Left lung (tissue), 10 donors: ENCODE results near the gene ALPG. TPM values are rescaled to one million over a fixed set of nuclear protein-coding genes. Genes with fewer than 3 reads are reported as not detected.
"Not testable (repeated sequence)": the region's sequence is repeated elsewhere in the genome, so short reads cannot be mapped to it uniquely, and the experiment has no call there.

Experiments
- ATAC-seq: fragments of 200-7000 bp; cut with Tn5 transposase; one replicate; pipeline ENCODE4 v1.9.1; 2020; ENCODE audit warnings: moderate library complexity
- DNase-seq, 4 donors: peaks; one replicate each; pipeline ENCODE4 v3.0.0-alpha.2; 2013 to 2020
- H3K27ac ChIP-seq, 2 donors: fragments of 200-600 bp; sonication (generic) in 1 of 2; one replicate each; pipeline versions ENCODE4 v1.5.0 to v1.8.0; 2020 to 2021
- H3K27me3 ChIP-seq, 2 donors: fragments of 200-600 bp; sonication (generic) in 1 of 2; one replicate each; pipeline versions ENCODE4 v1.5.0 to v1.8.0; 2020 to 2021
- H3K36me3 ChIP-seq, 2 donors: fragments of 200-600 bp; sonication (generic) in 1 of 2; one replicate each; pipeline versions ENCODE4 v1.5.0 to v1.8.0; 2020 to 2021
- H3K4me1 ChIP-seq, 2 donors: fragments of 200-600 bp; one replicate each; pipeline ENCODE4 v1.8.0; 2021
- H3K4me3 ChIP-seq, 2 donors: fragments of 200-600 bp; sonication (generic) in 1 of 2; one replicate each; pipeline versions ENCODE4 v1.5.0 to v1.8.0; 2020 to 2021; ENCODE audit warnings: mild to moderate bottlenecking in 1 of 2
- H3K9me3 ChIP-seq, 2 donors: fragments of 200-600 bp; sonication (generic) in 1 of 2; one replicate each; pipeline versions ENCODE4 v1.5.0 to v1.8.0; 2020 to 2021
- CTCF ChIP-seq, 2 donors: fragments of 200-600 bp; sonication (generic) in 1 of 2; IDR thresholded peaks; one replicate each; pipeline versions ENCODE4 v1.5.0 to v1.8.0; 2021; ENCODE audit warnings: antibody characterized with exemption in 2 of 2
- intact Hi-C, 2 donors: fragments of 100-400 bp; cut with DNase I; formaldehyde crosslinking; loops; one replicate each; pipeline versions ENCODE4 v1.11.2 to v1.14.2; 2022
- polyA plus RNA-seq, 6 donors: library from polyadenylated mRNA; unstranded; fragments of 120-200 nt; gene quantifications; one replicate each; pipeline ENCODE4 v1.2.1, GENCODE V29; 2013; ENCODE audit not compliant: insufficient read length in 6 of 6
- total RNA-seq, 2 donors: library from RNA; stranded (reverse); fragmentation: NEBNext Ultra II Directional; extraction: Animal tissue kit (Norgen Biotek cat#: 25700); gene quantifications; one replicate each; pipeline ENCODE4 v1.2.1, GENCODE V29; 2021
- donor health status: DM: no; HTN: yes; CAD: no.
- donor health status: DM: no; HTN: no; CAD: no.

The ALPG gene
- total and polyA plus RNA-seq, 8 donors: 0.08 to 0.16 TPM; not detected in 6

GRCh38 chr2:232387451-232388171, 19.0 kb upstream of the ALPG start:
- peaks cover 48 to 88% of the 10 kb centered on the region in 2 donors for H3K27me3 ChIP-seq
- ATAC-seq (peak; percentile 5), DNase-seq (no peak)
- H3K27ac ChIP-seq: peak overlapping the region in 1 of 2 donors; percentile 41
- no peaks in the 10 kb centered on the region for H3K9me3 ChIP-seq
- H3K4me3 ChIP-seq: peak overlapping the region in 1 of 2 donors; percentile 28
- no peaks in the 10 kb centered on the region for H3K36me3 ChIP-seq
- TF ChIP-seq CTCF (IDR thresholded peaks at IDR 0.05): no peak
- H3K4me1 ChIP-seq: peaks cover 0 to 6% of the 10 kb centered on the region in 2 donors
- intact Hi-C loops: no loop called here

GRCh38 chr2:232388324-232388891, 18.2 kb upstream of the ALPG start:
- H3K4me1 ChIP-seq: peaks cover 0 to 6% of the 10 kb centered on the region in 2 donors
- intact Hi-C loops: no loop called here
- ATAC-seq: no peak
- H3K27me3 ChIP-seq: peaks cover 48 to 80% of the 10 kb centered on the region in 2 donors
- H3K9me3 ChIP-seq: no peaks in the 10 kb centered on the region
- H3K4me3 ChIP-seq: peak overlapping the region in 1 of 2 donors; percentile 13
- H3K36me3 ChIP-seq: no peaks in the 10 kb centered on the region
- no peak for TF ChIP-seq CTCF (IDR thresholded peaks at IDR 0.05)
- no peak overlapping the region for H3K27ac ChIP-seq
- peak in 1 of 4 donors; percentile 78 for DNase-seq

- no peak for TF ChIP-seq CTCF (IDR thresholded peaks at IDR 0.05)
- peaks cover 48 to 76% of the 10 kb centered on the region in 2 donors for H3K27me3 ChIP-seq
- no peaks in the 10 kb centered on the region for H3K9me3 ChIP-seq
Observed at GRCh38 chr2:232389327-232389726, 17.3 kb upstream of the ALPG start.

GRCh38 chr2:232390661-232391060, 16.0 kb upstream of the ALPG start:
- no peaks in the 10 kb centered on the region for H3K36me3 ChIP-seq
- peaks cover 42 to 73% of the 10 kb centered on the region in 2 donors for H3K27me3 ChIP-seq
- peaks cover 0 to 6% of the 10 kb centered on the region in 2 donors for H3K4me1 ChIP-seq
- H3K27ac ChIP-seq: no peak overlapping the region
- no peaks in the 10 kb centered on the region for H3K9me3 ChIP-seq
- no peak for ATAC-seq
- TF ChIP-seq CTCF (IDR thresholded peaks at IDR 0.05): no peak
- no peak for DNase-seq
- intact Hi-C loops: no loop called here
- H3K4me3 ChIP-seq: no peak overlapping the region

More at GRCh38 chr2:232389327-232389726, 17.3 kb upstream of the ALPG start:
- Histone ChIP-seq H3K36me3 (no peaks in the 10 kb centered on the region), H3K4me3 (no peak overlapping the region), H3K4me1 (peaks cover 0 to 6% of the 10 kb centered on the region in 2 donors), H3K27ac (no peak overlapping the region)
- ATAC-seq (no peak), DNase-seq (peak in 1 of 4 donors; percentile 6)
- intact Hi-C loops: no loop called here

- intact Hi-C loops: no loop called here
- no peaks in the 10 kb centered on the region for H3K36me3 ChIP-seq
- H3K27ac ChIP-seq: no peak overlapping the region
- no peak overlapping the region for H3K4me3 ChIP-seq
- DNase-seq (peak in 1 of 4 donors; percentile 42), ATAC-seq (no peak)
- TF ChIP-seq CTCF (IDR thresholded peaks at IDR 0.05): no peak
- peaks cover 16 to 66% of the 10 kb centered on the region in 2 donors for H3K27me3 ChIP-seq
- no peaks in the 10 kb centered on the region for H3K9me3 ChIP-seq
- H3K4me1 ChIP-seq: no peaks in the 10 kb centered on the region
Observed at GRCh38 chr2:232393556-232393955, 13.1 kb upstream of the ALPG start.

GRCh38 chr2:232394431-232394830, 12.2 kb upstream of the ALPG start:
- intact Hi-C loops, H3K27ac ChIP-seq, H3K36me3 ChIP-seq, ATAC-seq, H3K9me3 ChIP-seq, H3K4me1 ChIP-seq, H3K4me3 ChIP-seq: not testable (repeated sequence)
- peak in 1 of 4 donors; percentile 21 for DNase-seq
- peaks cover 7 to 66% of the 10 kb centered on the region in 2 donors for H3K27me3 ChIP-seq
